HepG2 (cell line): ENCODE measurements around the gene C3orf70. TPM values are rescaled to one million over a fixed set of nuclear protein-coding genes. Genes with fewer than 3 reads are reported as not detected.

Source experiments
- ATAC-seq: fragments of 200-7000 bp; cut with Tn5 transposase; 3 replicates; pipeline ENCODE4 v1.9.1; 2020; ENCODE audit warnings: mild to moderate bottlenecking, moderate library complexity
- BruUV-seq: library from RNA; stranded (reverse); fragments of 400-500 nt; replicated peaks from 2 replicates; lab custom pipeline; 2021; lab: Mats Ljungman, UMichigan
- CTCF ChIA-PET: fragments of 300-600 bp; formaldehyde crosslinking; extraction: SDS; loops from one replicate; lab custom pipeline; 2021; ENCODE audit warnings: low total read pairs, inconsistent platforms, low intra/inter-chr PET ratio; lab: Yijun Ruan, JAX
- POLR2A ChIA-PET: fragments of 350-600 bp; sonication (Branson Sonifier 250); formaldehyde crosslinking; loops from one replicate; lab custom pipeline; 2020; ENCODE audit warnings: antibody characterized with exemption, inconsistent platforms; lab: Yijun Ruan, JAX
- DNase-seq: peaks from one replicate; pipeline ENCODE4 v3.0.0-alpha.2; 2015; ENCODE audit warnings: low spot score
- FAIRE-seq: peaks from 3 replicates; lab custom pipeline; 2011; peaks lifted over from hg19 to GRCh38; lab: Jason Lieb, UNC
- H2AFZ ChIP-seq: one replicate; pipeline ENCODE4 v1.6.1; 2011; ENCODE audit warnings: low read length, inconsistent platforms
- H3K27ac ChIP-seq: fragments of 300-600 bp; 3 replicates; pipeline ENCODE4 v1.8.0; 2011; ENCODE audit warnings: mixed run types, mild to moderate bottlenecking, mixed read lengths, low read length, inconsistent platforms; ENCODE audit not compliant: insufficient read depth; ENCODE audit errors: extremely low read length
- H3K27me3 ChIP-seq, 2 experiments: fragments of 200-600 bp in 1 of 2; 2 replicates in 1 of 2; 3 replicates in 1 of 2; pipeline versions ENCODE4 v1.6.0 to v1.8.0; 2011; ENCODE audit warnings: low read length in 2 of 2, mild to moderate bottlenecking in 2 of 2, moderate library complexity in 2 of 2, inconsistent platforms in 1 of 2; ENCODE audit not compliant: insufficient read depth in 2 of 2, control insufficient read depth in 1 of 2
- H3K36me3 ChIP-seq, 2 experiments: fragments of 200-600 bp in 1 of 2; replicated peaks in 1 of 2; 2 replicates in 1 of 2; 3 replicates in 1 of 2; pipeline versions ENCODE4 v1.5.1 to v1.8.0; 2011; ENCODE audit warnings: low read length in 2 of 2, inconsistent platforms in 1 of 2; ENCODE audit not compliant: insufficient read depth in 2 of 2, control insufficient read depth in 1 of 2
- H3K4me1 ChIP-seq: 2 replicates; pipeline ENCODE4 v1.5.1; 2012; ENCODE audit warnings: low read length, inconsistent platforms; ENCODE audit not compliant: insufficient read depth
- H3K4me2 ChIP-seq: 2 replicates; pipeline ENCODE4 v1.6.0; 2011; ENCODE audit warnings: low read depth, low read length, inconsistent platforms
- H3K4me3 ChIP-seq, 3 experiments: fragments of 200-600 bp in 1 of 3; sonication (generic), shearing (Covaris generic) in 1 of 3; replicated peaks in 1 of 3; 2 replicates each; pipeline ENCODE4 v1.5.1; 2011 to 2016; ENCODE audit warnings: low read length in 3 of 3, inconsistent platforms in 2 of 3, low read depth in 2 of 3, mild to moderate bottlenecking in 2 of 3, control low read depth in 1 of 3, mixed read lengths in 1 of 3; ENCODE audit not compliant: insufficient read depth in 1 of 3
- H3K79me2 ChIP-seq: one replicate; pipeline ENCODE4 v1.6.1; 2011; ENCODE audit warnings: low read length, inconsistent platforms; ENCODE audit not compliant: insufficient read depth
- H3K9ac ChIP-seq: 2 replicates; pipeline ENCODE4 v1.6.0; 2011; ENCODE audit warnings: mild to moderate bottlenecking, low read depth, low read length, inconsistent platforms; ENCODE audit not compliant: insufficient read depth
- H3K9me3 ChIP-seq: 2 replicates; pipeline ENCODE4 v1.5.1; 2012; ENCODE audit warnings: mild to moderate bottlenecking, low read length
- H4K20me1 ChIP-seq: 2 replicates; pipeline ENCODE4 v1.6.0; 2011; ENCODE audit warnings: inconsistent platforms, mild to moderate bottlenecking, low read length, moderate library complexity; ENCODE audit not compliant: insufficient read depth
- CBFB ChIP-seq: sonication (generic); formaldehyde crosslinking; IDR thresholded peaks from 2 replicates; pipeline ENCODE4 v1.4.0; 2020; ENCODE audit warnings: missing genetic modification reagents
- MAFG ChIP-seq: sonication (generic); formaldehyde crosslinking; IDR thresholded peaks from 2 replicates; pipeline ENCODE4 v1.5.1; 2020; ENCODE audit warnings: mild to moderate bottlenecking, missing genetic modification reagents
- MED13 ChIP-seq: sonication (generic); formaldehyde crosslinking; IDR thresholded peaks from 2 replicates; pipeline ENCODE4 v1.5.0; 2020; ENCODE audit warnings: missing genetic modification reagents
- MNT ChIP-seq: fragments of 450-650 bp; IDR thresholded peaks from 2 replicates; pipeline ENCODE4 v1.6.1; 2016
- MXI1 ChIP-seq: IDR thresholded peaks from 3 replicates; pipeline ENCODE4 v1.6.1; 2012; ENCODE audit warnings: low read depth, low read length, inconsistent platforms, borderline replicate concordance
- PATZ1 ChIP-seq: sonication (generic); formaldehyde crosslinking; IDR thresholded peaks from 2 replicates; pipeline ENCODE4 v1.4.0; 2020; ENCODE audit warnings: missing genetic modification reagents
- SMARCC2 ChIP-seq: fragments of 450-650 bp; IDR thresholded peaks from 2 replicates; pipeline ENCODE4 v1.6.1; 2017; ENCODE audit warnings: antibody characterized with exemption, mild to moderate bottlenecking
- STAT6 ChIP-seq: sonication (generic); formaldehyde crosslinking; IDR thresholded peaks from 2 replicates; pipeline ENCODE4 v1.4.0; 2020; ENCODE audit warnings: missing genetic modification reagents, mild to moderate bottlenecking, borderline replicate concordance
- TBP ChIP-seq: sonication (generic); formaldehyde crosslinking; IDR thresholded peaks from 2 replicates; pipeline ENCODE4 v1.5.0; 2020; ENCODE audit warnings: missing genetic modification reagents
- ZBTB26 ChIP-seq: IDR thresholded peaks from 2 replicates; pipeline ENCODE4 v1.6.1; 2016; ENCODE audit warnings: missing compliant biosample characterization, missing genetic modification reagents, borderline replicate concordance
- ZNF746 ChIP-seq: sonication (generic); formaldehyde crosslinking; IDR thresholded peaks from 2 replicates; pipeline ENCODE4 v1.8.0; 2022; ENCODE audit warnings: mild to moderate bottlenecking, missing genetic modification reagents
- ZNF749 ChIP-seq: sonication (generic); formaldehyde crosslinking; IDR thresholded peaks from 2 replicates; pipeline ENCODE4 v1.8.0; 2022; ENCODE audit warnings: mild to moderate bottlenecking, missing genetic modification reagents, moderate library complexity, borderline replicate concordance
- WGBS: methylation state at CpG from one replicate; pipeline ENCODE4 v1.1.6; 2017; ENCODE audit warnings: low lambda C conversion rate; 5-methylcytosine and 5-hydroxymethylcytosine counted together
- in situ Hi-C: cut with HindIII; loops from 2 replicates; pipeline ENCODE4 v1.10.0; 2017; ENCODE audit warnings: low pct_unique_long_range_greater_than_20kb; ENCODE audit not compliant: extremely low pct_ligation_motif_present
- intact Hi-C: fragments of 100-400 bp; cut with micrococcal nuclease; formaldehyde crosslinking; loops from one replicate; pipeline ENCODE4 v1.10.0; 2022; ENCODE audit not compliant: unreplicated experiment
- polyA plus RNA-seq, 8 experiments: library from polyadenylated mRNA; depleted of rRNA in 3 of 8; stranded (reverse) in 7 of 8; unstranded in 1 of 8; fragments of >200 nt; fragmentation: Illumina TruSeq in 4 of 8; extraction: Trizol in 4 of 8; gene quantifications; 2 replicates each; pipeline versions ENCODE4 v1.2.1 to v1.2.3, GENCODE V29; 2011 to 2016; ENCODE audit warnings: low read depth in 4 of 8, missing spikeins in 1 of 8, mixed read lengths in 1 of 8; ENCODE audit not compliant: insufficient read depth in 1 of 8
- total RNA-seq, 5 experiments: library from RNA; depleted of rRNA; stranded (reverse); fragments of >200 nt; fragmentation: Illumina TruSeq; extraction: Trizol; gene quantifications; 2 replicates each; pipeline ENCODE4 v1.2.3, GENCODE V29; 2016; ENCODE audit warnings: low read depth in 1 of 5

Gene C3orf70
- total and polyA plus RNA-seq, 2 of the 13 experiments (the other 11 are each of a cell fraction or from before 2014, with no cell fraction given): 0.79 to 2.4 TPM

DNA sequence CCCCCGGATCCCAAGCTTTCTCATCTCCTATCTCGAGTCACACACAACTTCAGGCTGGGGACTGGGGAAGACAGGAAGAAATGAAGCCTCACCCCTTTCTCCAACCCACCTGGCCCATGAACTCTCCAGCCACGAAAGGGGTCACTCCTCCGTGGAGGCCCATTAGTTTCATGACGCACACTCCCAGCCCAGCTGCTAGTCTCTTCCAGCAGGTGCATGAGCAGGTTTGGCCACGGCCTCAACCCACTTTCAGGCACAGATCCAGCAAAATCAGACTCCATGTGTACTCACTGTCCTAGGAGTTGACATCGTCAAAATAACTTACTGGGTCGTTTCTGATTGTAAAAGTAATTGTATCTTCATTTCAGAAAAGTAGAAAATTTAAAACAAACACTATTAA, 76.6 kb downstream of the C3orf70 start:
- peaks cover 4% of the 10 kb centered on the region for H3K4me1 ChIP-seq
- DNase-seq (no peak), FAIRE-seq (no peak), ATAC-seq (no peak)
- intact Hi-C loops: no loop called here
- no peaks in the 10 kb centered on the region for H3K36me3 ChIP-seq
- H3K27ac ChIP-seq: no peak overlapping the region
- CTCF ChIA-PET: no interaction called here
- no peaks in the 10 kb centered on the region for H4K20me1 ChIP-seq
- BruUV-seq: no TSS peak
- TF ChIP-seq TBP (CRISPR knock-in tag) (no peak), ZNF746 (no peak), CBFB (CRISPR knock-in tag) (no peak)
- H3K9ac ChIP-seq: no peak overlapping the region
- H3K4me2 ChIP-seq: no peak overlapping the region
- no peak overlapping the region for H2AFZ ChIP-seq
- H3K27me3 ChIP-seq: peaks cover 1 to 3% of the 10 kb centered on the region in 2 experiments; a peak in 2 of 5 replicates
- H3K4me3 ChIP-seq: no peak overlapping the region
- 51% methylated on average over 6 of the region's 8 CpGs for WGBS
- H3K9me3 ChIP-seq: no peaks in the 10 kb centered on the region
- no peaks in the 10 kb centered on the region for H3K79me2 ChIP-seq
- in situ Hi-C loops: no loop called here
- POLR2A ChIA-PET: no interaction called here

- Histone ChIP-seq H4K20me1 (no peaks in the 10 kb centered on the region), H3K36me3 (no peaks in the 10 kb centered on the region), H3K9me3 (no peaks in the 10 kb centered on the region), H3K27me3 (peaks cover 1 to 3% of the 10 kb centered on the region in 2 experiments; a peak in 2 of 5 replicates), H3K4me3 (no peak overlapping the region), H3K4me1 (peaks cover 11% of the 10 kb centered on the region), H3K4me2 (no peak overlapping the region), H2AFZ (no peak overlapping the region), H3K79me2 (no peaks in the 10 kb centered on the region), H3K27ac (no peak overlapping the region), H3K9ac (no peak overlapping the region)
- FAIRE-seq (no peak), DNase-seq (no peak), ATAC-seq (no peak)
- in situ Hi-C loops: no loop called here
- WGBS: 81% methylated on average over 7 of the region's 13 CpGs
- POLR2A ChIA-PET: no interaction called here
- CTCF ChIA-PET: no interaction called here
- intact Hi-C loops: no loop called here
- no TSS peak for BruUV-seq
- no peak for TF ChIP-seq SMARCC2
- no peak for TF ChIP-seq MNT
- TF ChIP-seq MAFG: no peak
- no peak for TF ChIP-seq STAT6 (CRISPR knock-in tag)
- no peak for TF ChIP-seq PATZ1
- no peak for TF ChIP-seq MXI1
- no peak for TF ChIP-seq MED13 (CRISPR knock-in tag)
- TF ChIP-seq ZNF749 (CRISPR knock-in tag): no peak
- no peak for TF ChIP-seq ZBTB26
Observed at GRCh38 chr3:185075547-185075946, 77.3 kb downstream of the C3orf70 start.
